Lung (tissue), 5 donors: ENCODE results near the gene CD5L. TPM values are rescaled to one million over a fixed set of nuclear protein-coding genes. Genes with fewer than 3 reads are reported as not detected.

Experiments
- polyA plus RNA-seq, 2 donors: library from polyadenylated mRNA; stranded (reverse); fragments of 200-250 nt; gene quantifications; one replicate each; pipeline ENCODE4 v1.2.1, GENCODE V29; 2013
- small RNA-seq: library from RNA; depleted of rRNA; stranded (forward); fragments of <200 nt; gene quantifications from one replicate; pipeline ENCODE3, GENCODE V24; 2014; ENCODE audit warnings: low replicate concordance
- total RNA-seq, 2 donors: library from RNA; depleted of rRNA in 1 of 2; stranded (reverse); fragments of >200 nt in 1 of 2; gene quantifications; one replicate each; pipeline ENCODE4 v1.2.1, GENCODE V29; 2014 to 2021
- donor health status: Bipolar disorder and iron deficiency.
- donor health status: healthy.
- donor health status: DM: yes; HTN: yes; CAD: no.

CD5L gene
- total and polyA plus RNA-seq, 4 donors: 0.17 to 6.1 (median 0.40) TPM

Small RNAs within 50 kb of the gene (small RNA-seq; reads per million reads assigned to genes)
- not detected for gene MRPS21P2

Other genes with a start within 250 kb of the CD5L start
- gene FCRL4, start 243.7 kb downstream of the CD5L start, total RNA-seq: under 1 TPM in 1 of 2 donors, not detected in 1; 0.57 TPM
- under 1 TPM in 1 of 2 donors, not detected in 1; 0.05 TPM for gene FCRL4, start 243.7 kb downstream of the CD5L start, polyA plus RNA-seq
- 1 to 10 TPM in 1 of 2 donors, under 1 TPM in 1; 0.61 to 1.5 TPM for gene FCRL3, start 141.0 kb downstream of the CD5L start, total RNA-seq
- gene FCRL3, start 141.0 kb downstream of the CD5L start, polyA plus RNA-seq: under 1 TPM; 0.30 to 0.84 TPM
- 1 to 10 TPM in 1 of 2 donors, under 1 TPM in 1; 0.46 to 2.3 TPM for gene FCRL2, start 64.7 kb downstream of the CD5L start, total RNA-seq
- 1 to 10 TPM in 1 of 2 donors, under 1 TPM in 1; 0.22 to 1.1 TPM for gene FCRL2, start 64.7 kb downstream of the CD5L start, polyA plus RNA-seq
- gene FCRL1, start 21.7 kb downstream of the CD5L start, total RNA-seq: 1 to 10 TPM; 3.2 to 3.4 TPM
- gene FCRL1, start 21.7 kb downstream of the CD5L start, polyA plus RNA-seq: 1 to 10 TPM in 1 of 2 donors, under 1 TPM in 1; 0.26 to 4.2 TPM
- gene KIRREL1, start 151.8 kb upstream of the CD5L start, total RNA-seq: 10 to 100 TPM; 33.9 to 41.8 TPM
- 10 to 100 TPM in 1 of 2 donors, 1 to 10 TPM in 1; 7.5 to 19.2 TPM for gene KIRREL1, start 151.8 kb upstream of the CD5L start, polyA plus RNA-seq